Measurements from ENCODE around the gene ATP5F1D.

The ATP5F1D gene

DNA sequence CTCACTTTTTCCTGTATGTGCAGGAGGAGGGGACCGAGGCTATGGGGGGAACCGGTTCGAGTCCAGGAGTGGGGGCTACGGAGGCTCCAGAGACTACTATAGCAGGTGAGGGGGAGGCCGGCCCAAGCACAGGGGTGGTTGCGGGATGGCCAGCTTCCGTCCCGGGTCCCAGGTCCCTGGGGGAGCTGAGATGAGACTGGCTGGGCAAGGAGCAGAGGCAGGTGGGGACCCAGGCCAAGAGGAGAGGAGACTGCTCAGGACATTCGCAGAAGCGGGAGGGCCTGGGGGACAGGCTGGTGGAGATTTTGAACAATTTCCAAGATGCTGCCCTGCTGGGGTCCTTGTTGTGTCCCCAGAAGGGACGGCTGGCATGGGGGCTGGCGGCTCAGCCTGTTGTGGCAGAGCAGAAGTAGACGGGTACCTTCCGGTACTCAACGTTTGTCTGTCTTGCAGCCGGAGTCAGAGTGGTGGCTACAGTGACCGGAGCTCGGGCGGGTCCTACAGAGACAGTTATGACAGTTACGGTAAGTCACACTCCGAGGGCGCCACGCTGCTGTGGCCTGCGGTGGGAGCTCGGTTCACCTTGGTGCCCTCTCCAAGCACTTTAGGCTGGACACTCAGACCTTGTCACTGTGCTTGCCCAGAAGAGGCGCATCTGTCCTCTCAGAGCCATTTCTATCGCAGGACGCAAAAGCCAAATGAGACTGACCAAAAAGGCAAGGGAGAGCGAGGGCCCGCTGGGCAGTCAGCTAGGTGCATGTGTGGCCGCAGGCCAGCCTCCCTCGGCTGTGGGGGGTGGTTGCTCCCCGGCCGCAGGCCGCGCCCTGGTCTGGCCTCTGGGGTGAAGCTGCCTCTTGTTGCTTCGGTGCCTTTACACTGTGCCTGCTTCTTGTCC, 30.2 kb downstream of the ATP5F1D start:
- DNase-seq = no peak

DNA sequence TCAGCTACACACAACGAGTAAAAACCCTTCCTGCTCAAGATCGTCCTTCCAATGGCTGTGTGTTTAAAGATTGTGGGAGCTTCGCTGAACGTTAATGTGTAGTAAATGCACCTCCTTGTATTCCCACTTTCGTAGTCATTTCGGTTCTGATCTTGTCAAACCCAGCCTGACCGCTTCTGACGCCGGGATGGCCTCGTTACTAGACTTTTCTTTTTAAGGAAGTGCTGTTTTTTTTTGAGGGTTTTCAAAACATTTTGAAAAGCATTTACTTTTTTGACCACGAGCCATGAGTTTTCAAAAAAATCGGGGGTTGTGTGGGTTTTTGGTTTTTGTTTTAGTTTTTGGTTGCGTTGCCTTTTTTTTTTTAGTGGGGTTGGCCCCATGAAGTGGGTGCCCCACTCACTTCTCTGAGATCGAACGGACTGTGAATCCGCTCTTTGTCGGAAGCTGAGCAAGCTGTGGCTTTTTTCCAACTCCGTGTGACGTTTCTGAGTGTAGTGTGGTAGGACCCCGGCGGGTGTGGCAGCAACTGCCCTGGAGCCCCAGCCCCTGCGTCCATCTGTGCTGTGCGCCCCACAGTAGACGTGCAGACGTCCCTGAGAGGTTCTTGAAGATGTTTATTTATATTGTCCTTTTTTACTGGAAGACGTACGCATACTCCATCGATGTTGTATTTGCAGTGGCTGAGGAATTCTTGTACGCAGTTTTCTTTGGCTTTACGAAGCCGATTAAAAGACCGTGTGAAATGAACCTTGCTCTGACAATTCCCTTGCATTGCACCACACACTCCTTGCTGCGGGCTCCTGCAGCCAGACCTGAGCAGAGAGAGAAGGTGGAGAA, 31.1 kb downstream of the ATP5F1D start:
- no peak for DNase-seq

DNA sequence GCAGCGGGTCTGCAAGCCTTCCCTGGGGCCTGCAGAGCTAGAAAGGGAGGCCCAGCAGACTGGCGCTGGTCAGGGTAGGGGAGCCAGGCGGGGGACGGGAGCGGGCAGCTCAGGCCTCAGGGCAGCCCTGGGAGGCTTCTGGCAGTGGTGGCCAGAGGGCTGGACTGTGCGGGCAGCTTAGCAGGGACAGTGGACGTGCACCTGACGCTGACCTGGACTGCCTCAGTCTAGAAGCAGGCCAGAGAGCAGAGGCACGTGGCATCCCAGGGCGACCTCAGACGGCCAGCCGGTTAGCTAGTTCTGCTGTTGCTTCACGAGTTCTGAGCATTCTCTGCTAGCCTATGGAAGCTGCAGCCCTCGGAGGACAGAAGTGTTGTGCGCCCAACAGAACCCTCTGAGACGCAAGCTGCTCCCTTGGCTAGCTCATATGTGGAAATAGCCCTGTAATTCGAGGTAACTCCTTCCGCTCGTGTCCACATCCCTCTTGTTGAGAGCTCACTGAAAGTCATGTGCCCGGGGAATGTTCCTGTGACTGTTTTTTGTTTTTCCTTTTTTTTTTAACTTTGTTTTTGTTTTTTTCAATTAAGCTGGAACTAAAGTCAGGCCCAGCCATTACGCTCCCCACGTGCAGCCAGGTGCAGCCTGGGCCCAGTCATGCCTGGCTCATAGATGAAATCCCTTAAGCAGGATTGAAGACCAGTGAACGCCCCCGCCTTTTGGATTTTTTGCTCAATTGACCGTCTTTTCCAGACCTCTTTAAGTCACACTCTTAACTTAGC, 31.9 kb downstream of the ATP5F1D start:
- no peak for DNase-seq

- no peak for DNase-seq
Observed at GRCh38 chr19:1274081-1274851, 32.7 kb downstream of the ATP5F1D start.

DNA sequence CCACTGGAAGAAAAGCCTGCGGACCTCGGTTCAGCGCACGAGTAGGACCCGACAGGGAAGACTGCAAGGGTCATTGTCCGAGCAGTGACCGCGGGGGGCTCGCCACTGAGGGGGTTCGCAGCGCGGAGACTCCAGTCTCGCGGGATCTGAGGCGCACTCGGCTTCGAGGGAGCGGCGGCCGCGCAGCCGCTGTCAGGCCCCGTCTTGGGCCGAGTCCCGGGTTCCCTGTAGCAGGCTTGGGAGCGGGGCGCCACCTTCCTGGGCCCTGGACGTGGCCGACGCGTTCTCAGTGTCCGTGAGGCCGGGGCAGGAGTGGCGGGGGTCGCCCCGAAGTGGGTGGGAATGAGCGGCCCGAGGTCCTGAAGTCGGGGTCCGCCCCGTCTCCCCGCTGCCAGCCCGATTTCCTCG, 33.3 kb downstream of the ATP5F1D start:
- no peak for DNase-seq

GRCh38 chr19:1275260-1275975, 33.9 kb downstream of the ATP5F1D start, which contains the start of gene FAM174C:
FAM174C (plus strand) TSS chr19:1275530; CDS start chr19:1275550, 20 bp downstream.
- DNase-seq = peak; percentile 96

- no peak for DNase-seq
Observed at GRCh38 chr19:1275976-1276627, 34.6 kb downstream of the ATP5F1D start.

DNA sequence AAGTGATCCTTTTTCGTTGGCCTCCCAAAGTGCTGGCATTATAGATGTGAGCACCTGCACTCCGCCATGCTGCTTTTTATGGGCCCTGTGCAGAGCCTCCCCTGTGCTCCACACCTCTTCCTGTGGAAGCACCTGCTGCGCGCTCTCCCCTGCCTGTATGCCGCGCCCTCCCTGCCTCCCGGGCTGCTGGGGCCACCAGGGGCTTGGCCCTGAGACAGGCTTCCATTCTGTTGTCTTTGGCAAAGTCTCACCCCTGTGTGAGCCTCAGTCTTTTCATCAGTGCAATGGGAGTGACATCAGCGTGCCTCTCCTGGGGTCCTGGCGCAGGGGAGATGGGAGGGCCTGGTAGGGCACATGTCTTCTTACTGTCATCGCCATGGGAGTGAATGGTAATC, 35.1 kb downstream of the ATP5F1D start:
- DNase-seq = no peak

GRCh38 chr19:1277061-1277460, 35.5 kb downstream of the ATP5F1D start:
- DNase-seq = no peak

GRCh38 chr19:1278074-1278473, 36.5 kb downstream of the ATP5F1D start:
- DNase-seq = no peak

- peak; percentile 0 for DNase-seq
Observed at GRCh38 chr19:1278713-1279660, 37.4 kb downstream of the ATP5F1D start.

DNA sequence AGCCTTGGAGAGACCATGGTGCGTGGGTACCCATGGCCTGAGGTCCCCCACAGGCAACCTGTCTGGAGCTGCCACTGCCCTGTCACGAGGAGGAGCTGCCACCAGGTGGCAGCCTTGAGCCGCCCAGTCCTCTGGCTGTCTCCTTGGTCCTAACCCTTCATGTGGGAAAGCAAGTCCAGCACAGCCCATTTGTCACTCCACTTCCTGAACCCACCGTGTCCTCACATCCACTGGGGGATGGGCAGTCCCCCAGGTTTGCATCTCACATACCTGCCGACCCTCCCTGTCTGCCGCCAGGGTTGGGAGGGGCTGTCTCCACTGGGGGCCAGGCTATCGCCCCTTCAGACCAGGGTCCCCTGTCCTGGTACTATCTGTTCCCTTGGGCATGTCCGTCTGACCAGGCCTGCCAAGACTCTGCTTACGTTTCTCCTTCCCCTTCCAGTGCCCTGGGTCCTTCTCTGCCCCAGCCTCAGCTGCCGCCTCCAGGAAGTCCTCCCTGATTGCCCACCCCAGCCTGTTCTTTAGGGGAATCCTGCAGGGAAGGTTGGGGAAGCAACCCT, 38.3 kb downstream of the ATP5F1D start:
- DNase-seq = peak; percentile 41

- DNase-seq = no peak
Observed at GRCh38 chr19:1280636-1281568, 39.4 kb downstream of the ATP5F1D start.

GRCh38 chr19:1281569-1282287, 40.2 kb downstream of the ATP5F1D start:
- no peak for DNase-seq

DNA sequence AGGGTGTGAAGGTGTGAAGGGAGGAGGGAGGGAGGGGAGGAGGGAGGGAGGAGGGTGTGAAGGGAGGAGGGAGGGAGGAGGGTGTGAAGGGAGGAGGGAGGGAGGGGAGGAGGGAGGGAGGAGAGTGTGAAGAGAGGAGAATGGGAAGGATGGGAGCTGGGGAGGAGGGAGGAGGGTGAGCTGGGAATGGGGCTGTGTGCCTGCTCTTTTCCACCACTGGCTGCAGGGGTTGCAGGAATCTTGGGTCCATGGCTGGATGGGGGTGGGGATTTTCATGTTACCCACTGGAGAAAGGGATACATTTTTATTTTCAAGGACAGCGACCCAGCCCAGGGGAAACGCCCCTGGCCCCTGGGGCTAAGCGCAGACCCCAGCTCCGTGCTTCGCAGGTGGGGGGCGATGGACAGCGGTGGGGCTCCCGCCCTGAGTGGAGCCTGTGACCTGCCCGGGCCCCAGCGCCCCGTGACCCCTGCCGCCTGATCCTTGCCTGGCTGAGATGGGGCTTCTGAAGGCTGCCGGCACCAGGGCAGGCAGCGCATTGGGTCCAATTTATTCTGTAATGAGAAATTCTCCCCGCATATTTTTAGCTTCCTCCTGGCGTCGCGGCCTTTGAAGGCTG, 41.1 kb downstream of the ATP5F1D start:
- DNase-seq = no peak

DNA sequence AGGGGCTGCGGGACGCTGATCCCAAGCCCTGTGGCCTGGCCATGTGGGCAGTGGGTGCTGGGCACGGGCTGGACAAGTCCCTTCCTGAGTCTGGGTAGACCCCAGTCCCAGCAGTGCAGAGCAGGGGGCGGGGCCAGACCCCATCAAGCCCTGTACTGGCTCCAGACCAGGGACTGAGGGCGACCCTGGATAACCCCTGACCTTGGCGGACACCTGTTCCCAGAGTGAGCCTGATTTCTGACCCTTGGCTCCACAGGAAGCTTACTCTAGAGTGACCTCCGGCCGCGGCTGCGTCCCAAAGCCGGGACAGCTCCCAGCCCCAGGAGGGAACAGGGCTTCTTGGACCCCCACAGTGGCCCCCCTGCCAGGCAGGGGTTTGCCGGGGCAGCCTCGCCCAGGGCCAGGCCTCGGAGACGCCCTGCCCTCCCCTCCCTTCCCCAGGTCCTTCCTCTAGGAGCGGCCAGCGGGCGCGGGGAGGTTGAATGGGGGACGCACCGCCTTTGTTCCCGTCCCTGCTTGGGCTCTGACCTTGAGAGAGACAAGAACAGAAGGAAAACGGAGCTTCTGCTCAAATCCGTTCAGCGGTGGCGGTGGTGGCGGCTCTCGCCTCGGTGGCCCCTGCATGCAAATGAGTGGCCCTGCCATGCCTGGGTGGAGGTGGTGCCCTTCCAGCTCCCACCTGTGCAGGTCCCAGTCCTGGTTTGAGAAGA, 41.8 kb downstream of the ATP5F1D start:
- DNase-seq = no peak

Measured in NCI-H226 (cell line).